ENCODE measurements around the gene POU2AF1. TPM values are rescaled to one million over a fixed set of nuclear protein-coding genes. Genes with fewer than 3 reads are reported as not detected.

Gene POU2AF1
- total and polyA plus RNA-seq, 2 of the 13 experiments (the other 11 are each of a cell fraction or from before 2014, with no cell fraction given), result 1.9 to 3.6 TPM

DNA sequence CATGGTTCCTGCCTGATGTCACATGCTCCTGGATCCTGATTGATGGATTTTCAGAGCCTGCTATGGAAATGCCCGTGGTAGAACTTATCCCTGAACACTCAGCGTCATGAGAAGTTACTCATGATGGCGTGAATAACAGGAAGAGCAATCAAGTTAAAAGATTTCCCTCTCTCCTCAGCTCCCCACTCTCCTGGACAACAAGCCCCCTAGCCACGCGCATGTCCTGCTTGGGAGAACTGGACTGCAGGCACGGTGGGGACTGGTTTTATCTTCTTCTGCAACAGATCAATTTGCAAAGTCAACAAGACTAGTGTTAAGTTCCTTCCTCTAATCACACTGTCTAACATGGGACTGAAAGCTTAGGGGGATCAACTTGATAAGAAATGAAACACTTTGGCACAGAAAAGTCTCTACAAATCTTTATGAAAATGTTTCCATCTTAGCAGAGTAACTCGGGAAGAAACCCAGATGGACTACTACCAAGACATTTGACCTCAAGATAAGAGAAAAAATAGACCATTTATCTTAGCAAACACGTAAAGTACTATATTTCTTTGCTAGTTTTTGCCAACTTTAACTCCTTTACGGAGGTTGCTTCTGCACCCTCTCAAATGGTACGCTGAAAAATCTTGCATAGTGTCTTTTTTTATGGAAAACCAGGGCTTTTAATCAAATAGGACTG, 27.6 kb downstream of the POU2AF1 start (continued):
- TF ChIP-seq ZNF407 (CRISPR knock-in tag; IDR thresholded peaks at IDR 0.05; ENCODE audit: not compliant biosample characterization) (no peak), ZBTB8A (CRISPR knock-in tag; IDR thresholded peaks at IDR 0.05; ENCODE audit: borderline replicate concordance, low read depth) (no peak), RBM22 (optimal IDR thresholded peaks at IDR 0.05; ENCODE audit: low read length) (no peak), KMT2A (CRISPR knock-in tag; IDR thresholded peaks at IDR 0.05) (0 out of 2 replicates have a peak, but pooled peaks have one; percentile 31), CBFB (CRISPR knock-in tag; IDR thresholded peaks at IDR 0.05) (no peak), ZKSCAN1 (IDR thresholded peaks at IDR 0.05; ENCODE audit: low read length) (no peak), ATM (IDR thresholded peaks at IDR 0.05; ENCODE audit: borderline replicate concordance) (no peak), ZNF75D (CRISPR knock-in tag; IDR thresholded peaks at IDR 0.05; ENCODE audit: borderline replicate concordance) (no peak), HES4 (CRISPR knock-in tag; IDR thresholded peaks at IDR 0.05; ENCODE audit: borderline replicate concordance) (no peak), SKI (IDR thresholded peaks at IDR 0.05; ENCODE audit: partially characterized antibody) (no peak), ZNF224 (CRISPR knock-in tag; IDR thresholded peaks at IDR 0.05) (no peak), SYNCRIP (IDR thresholded peaks at IDR 0.05; ENCODE audit: insufficient read depth, low read depth, low read length) (no peak), ZNF143 (CRISPR knock-in tag; IDR thresholded peaks at IDR 0.05) (no peak), NONO (IDR thresholded peaks at IDR 0.05) (no peak), NONO (CRISPR knock-in tag; conservative IDR thresholded peaks at IDR 0.05) (0 out of 2 replicates have a peak, but pooled peaks have one; percentile 26), ZFYVE20 (CRISPR knock-in tag; IDR thresholded peaks at IDR 0.05; ENCODE audit: borderline replicate concordance, low read depth) (no peak)
- TF ChIP-seq, protein P1, sequence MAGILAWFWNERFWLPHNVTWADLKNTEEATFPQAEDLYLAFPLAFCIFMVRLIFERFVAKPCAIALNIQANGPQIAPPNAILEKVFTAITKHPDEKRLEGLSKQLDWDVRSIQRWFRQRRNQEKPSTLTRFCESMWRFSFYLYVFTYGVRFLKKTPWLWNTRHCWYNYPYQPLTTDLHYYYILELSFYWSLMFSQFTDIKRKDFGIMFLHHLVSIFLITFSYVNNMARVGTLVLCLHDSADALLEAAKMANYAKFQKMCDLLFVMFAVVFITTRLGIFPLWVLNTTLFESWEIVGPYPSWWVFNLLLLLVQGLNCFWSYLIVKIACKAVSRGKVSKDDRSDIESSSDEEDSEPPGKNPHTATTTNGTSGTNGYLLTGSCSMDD (CRISPR knock-in tag; IDR thresholded peaks at IDR 0.05), result no peak
- TF ChIP-seq, protein P2, sequence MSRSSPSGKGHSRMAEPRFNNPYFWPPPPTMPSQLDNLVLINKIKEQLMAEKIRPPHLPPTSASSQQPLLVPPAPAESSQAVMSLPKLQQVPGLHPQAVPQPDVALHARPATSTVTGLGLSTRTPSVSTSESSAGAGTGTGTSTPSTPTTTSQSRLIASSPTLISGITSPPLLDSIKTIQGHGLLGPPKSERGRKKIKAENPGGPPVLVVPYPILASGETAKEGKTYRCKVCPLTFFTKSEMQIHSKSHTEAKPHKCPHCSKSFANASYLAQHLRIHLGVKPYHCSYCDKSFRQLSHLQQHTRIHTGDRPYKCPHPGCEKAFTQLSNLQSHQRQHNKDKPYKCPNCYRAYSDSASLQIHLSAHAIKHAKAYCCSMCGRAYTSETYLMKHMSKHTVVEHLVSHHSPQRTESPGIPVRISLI (CRISPR knock-in tag; IDR thresholded peaks at IDR 0.05; ENCODE audit: borderline replicate concordance), result no peak
